MCF 10A (cell line): ENCODE results near the gene OR11G2. TPM values are rescaled to one million over a fixed set of nuclear protein-coding genes. Genes with fewer than 3 reads are reported as not detected.
"Not testable (repeated sequence)": the region's sequence is repeated elsewhere in the genome, so short reads cannot be mapped to it uniquely, and the experiment has no call there.

Experiments used
- BruUV-seq: library from RNA; stranded (reverse); fragments of 400-500 nt; replicated peaks from 2 replicates; lab custom pipeline; 2021; lab: Mats Ljungman, UMichigan
- CTCF ChIA-PET: fragments of 300-600 bp; sonication (Branson Sonifier 250); formaldehyde crosslinking; extraction: SDS; loops from one replicate; lab custom pipeline; 2021; ENCODE audit warnings: antibody characterized with exemption, inconsistent platforms; lab: Yijun Ruan, JAX
- POLR2A ChIA-PET: fragments of 300-600, 350-650 bp; sonication (Branson Sonifier 250); formaldehyde crosslinking; extraction: SDS; loops from one replicate; lab custom pipeline; 2020; ENCODE audit warnings: antibody characterized with exemption, inconsistent platforms; lab: Yijun Ruan, JAX
- DNase-seq: peaks from one replicate; pipeline ENCODE4 v3.0.0-alpha.2; 2018; ENCODE audit not compliant: unreplicated experiment
- H3K27ac Mint-ChIP-seq: one replicate; pipeline ENCODE4 v1.8.0; 2022; ENCODE audit warnings: mild to moderate bottlenecking, low read depth, mixed read lengths; ENCODE audit not compliant: unreplicated experiment
- H3K27me3 Mint-ChIP-seq: one replicate; pipeline ENCODE4 v1.8.0; 2022; ENCODE audit warnings: mixed read lengths; ENCODE audit not compliant: insufficient read depth, unreplicated experiment
- H3K36me3 Mint-ChIP-seq: one replicate; pipeline ENCODE4 v1.8.0; 2022; ENCODE audit warnings: mild to moderate bottlenecking, moderate library complexity, mixed read lengths; ENCODE audit not compliant: insufficient read depth, unreplicated experiment
- H3K4me1 Mint-ChIP-seq: one replicate; pipeline ENCODE4 v1.8.0; 2022; ENCODE audit warnings: mixed read lengths; ENCODE audit not compliant: insufficient read depth, unreplicated experiment
- H3K4me3 Mint-ChIP-seq: one replicate; pipeline ENCODE4 v1.8.0; 2022; ENCODE audit warnings: mild to moderate bottlenecking, moderate library complexity, mixed read lengths; ENCODE audit not compliant: unreplicated experiment
- H3K9me3 Mint-ChIP-seq: one replicate; pipeline ENCODE4 v1.8.0; 2022; ENCODE audit warnings: mixed read lengths; ENCODE audit not compliant: unreplicated experiment
- CTCF ChIP-seq: fragments of 200-600 bp; IDR thresholded peaks from one replicate; pipeline ENCODE4 v1.8.0; 2022; ENCODE audit warnings: antibody characterized with exemption, mild to moderate bottlenecking; ENCODE audit not compliant: unreplicated experiment
- intact Hi-C: fragments of 100-400 bp; cut with micrococcal nuclease; formaldehyde crosslinking; loops from 2 replicates; pipeline ENCODE4 v1.14.1; 2022
- total RNA-seq: library from RNA; stranded (reverse); gene quantifications from 2 replicates; pipeline ENCODE4 v1.2.3, GENCODE V29; 2022

The OR11G2 gene
- total RNA-seq, 1 experiment from 2014 or later: not detected

DNA sequence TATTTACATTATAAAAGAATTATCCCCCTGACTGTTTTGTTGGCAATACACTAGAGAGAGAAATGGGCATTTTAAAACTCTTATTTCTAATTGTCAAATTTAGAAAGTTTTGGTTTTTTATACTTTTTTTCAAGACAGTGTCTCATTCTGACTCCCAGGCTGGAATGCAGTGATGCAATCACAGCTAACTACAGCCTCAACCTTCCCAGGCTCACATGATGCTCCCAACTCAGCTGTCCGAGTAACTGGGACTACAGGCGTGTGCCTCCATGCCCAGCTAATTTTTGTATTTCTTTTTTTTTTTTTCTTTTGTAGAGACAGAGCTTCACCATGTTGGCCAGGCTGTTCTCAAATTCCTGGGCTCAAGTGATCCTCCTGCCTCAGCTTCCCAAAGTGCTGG, 24.5 kb downstream of the OR11G2 start:
- BruUV-seq: no TSS peak
- no peaks in the 10 kb centered on the region for H3K9me3 Mint-ChIP-seq
- no peak overlapping the region for H3K4me3 Mint-ChIP-seq
- no peak for DNase-seq
- H3K27ac Mint-ChIP-seq: no peak overlapping the region
- peaks cover 12% of the 10 kb centered on the region for H3K27me3 Mint-ChIP-seq
- POLR2A ChIA-PET: interaction anchor here (0.7 kb wide), 1 partner anchor 1878 kb away, joined by 3 read pairs; no protein-coding TSS in a partner anchor
- peaks cover 5% of the 10 kb centered on the region for H3K36me3 Mint-ChIP-seq
- intact Hi-C loops: no loop called here
- CTCF ChIA-PET: interaction anchor here (1.0 kb wide), 1 partner anchor 33 kb away, joined by 3 read pairs; no protein-coding TSS in a partner anchor
- no peaks in the 10 kb centered on the region for H3K4me1 Mint-ChIP-seq
- no peak for TF ChIP-seq CTCF

- Mint-ChIP-seq H3K4me3 (no peak overlapping the region), H3K36me3 (peaks cover 5% of the 10 kb centered on the region), H3K27ac (no peak overlapping the region), H3K27me3 (peaks cover 8% of the 10 kb centered on the region), H3K4me1 (no peaks in the 10 kb centered on the region), H3K9me3 (no peaks in the 10 kb centered on the region)
- DNase-seq: peak; percentile 27
- CTCF ChIA-PET: interaction anchor here (0.7 kb wide), 1 partner anchor 1284 kb away, joined by 3 read pairs; no protein-coding TSS in a partner anchor
- intact Hi-C loops: no loop called here
- POLR2A ChIA-PET: no interaction called here
- no TSS peak for BruUV-seq
- no peak for TF ChIP-seq CTCF
Measured at GRCh38 chr14:20219033-20219432, 28.3 kb downstream of the OR11G2 start.

DNA sequence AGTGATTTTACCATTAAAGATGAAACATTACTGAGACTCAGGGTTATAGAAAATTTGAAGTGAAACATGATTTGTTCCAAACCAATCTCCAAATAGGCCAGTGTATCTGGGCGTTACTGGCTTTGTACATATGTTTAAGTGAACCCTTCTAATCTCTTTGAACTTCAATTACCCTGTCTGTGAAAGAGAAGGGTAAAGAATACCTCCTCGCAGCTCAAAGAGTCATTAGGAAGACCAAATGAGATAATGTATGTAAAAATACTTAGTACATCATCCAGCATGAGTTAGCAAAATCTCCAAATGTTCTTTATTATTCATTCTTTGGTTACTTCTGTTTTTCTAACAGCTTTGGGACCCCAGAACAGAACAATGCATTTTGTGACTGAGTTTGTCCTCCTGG, 32.7 kb downstream of the OR11G2 start, which contains the start of gene OR11H6:
Gene OR11H6, plus strand, starts transcription at position 301 of the 400 bp plus-strand sequence. Its CDS starts 0 bp downstream, at position 301.
- no peak within 1 kb of the TSS for H3K27ac Mint-ChIP-seq
- DNase-seq: no peak
- H3K4me3 Mint-ChIP-seq: no peak within 1 kb of the TSS
- ChIA-PET CTCF (no interaction called here), POLR2A (no interaction called here)
- H3K36me3 Mint-ChIP-seq: peaks cover 5% of the 10 kb centered on the region
- no TSS peak for BruUV-seq
- H3K27me3 Mint-ChIP-seq: peaks cover 25% of the 10 kb centered on the region
- intact Hi-C loops: no loop called here
- H3K4me1 Mint-ChIP-seq: no peaks in the 10 kb centered on the region
- no peak for TF ChIP-seq CTCF
- H3K9me3 Mint-ChIP-seq: no peaks in the 10 kb centered on the region

DNA sequence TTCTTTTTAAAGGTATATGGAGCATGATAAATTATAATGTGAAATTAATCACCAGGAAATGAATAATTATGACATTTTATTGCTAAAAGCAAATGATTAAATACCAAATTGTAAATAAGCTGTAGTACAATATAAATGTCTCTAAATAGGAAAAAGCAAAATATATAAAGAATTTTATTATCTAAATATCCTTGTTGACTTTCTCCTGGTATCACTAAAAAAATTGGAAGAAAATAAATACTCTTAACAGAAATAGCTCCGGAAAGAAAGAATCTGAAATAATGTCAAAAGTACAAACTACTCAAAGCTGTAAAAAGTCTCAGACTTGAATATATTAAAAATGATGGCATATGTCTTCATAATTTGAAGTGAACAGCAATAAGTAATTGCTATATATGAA, 38.0 kb downstream of the OR11G2 start, which contains the start of gene OR11H7:
Gene OR11H7, plus strand, starts transcription at position 301 of the 400 bp plus-strand sequence.
- POLR2A ChIA-PET: no interaction called here

DNA sequence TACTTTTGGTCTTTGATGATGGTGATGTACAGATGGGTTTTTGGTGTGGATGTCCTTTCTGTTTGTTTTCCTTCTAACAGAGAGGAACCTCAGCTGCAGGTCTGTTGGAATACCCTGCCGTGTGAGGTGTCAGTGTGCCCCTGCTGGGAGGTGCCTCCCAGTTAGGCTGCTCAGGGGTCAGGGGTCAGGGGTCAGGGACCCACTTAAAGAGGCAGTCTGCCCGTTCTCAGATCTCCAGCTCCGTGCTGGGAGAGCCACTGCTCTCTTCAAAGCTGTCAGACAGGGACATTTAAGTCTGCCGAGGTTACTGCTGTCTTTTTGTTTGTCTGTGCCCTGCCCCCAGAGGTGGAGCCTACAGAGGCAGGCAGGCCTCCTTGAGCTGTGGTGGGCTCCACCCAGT, 44.7 kb downstream of the OR11G2 start:
- H3K27me3 Mint-ChIP-seq, H3K4me1 Mint-ChIP-seq, H3K36me3 Mint-ChIP-seq, DNase-seq, BruUV-seq, POLR2A ChIA-PET, H3K9me3 Mint-ChIP-seq, intact Hi-C loops, H3K27ac Mint-ChIP-seq, H3K4me3 Mint-ChIP-seq: not testable (repeated sequence)
- CTCF ChIA-PET: interaction anchor here (0.6 kb wide), 1 partner anchor 116 kb away, joined by 4 read pairs; no protein-coding TSS in a partner anchor

More for the DNA sequence above, 38.0 kb downstream of the OR11G2 start, which contains the start of gene OR11H7:
- no peaks in the 10 kb centered on the region for H3K36me3 Mint-ChIP-seq
- peaks cover 34% of the 10 kb centered on the region for H3K27me3 Mint-ChIP-seq
- DNase-seq: no peak
- no peak for TF ChIP-seq CTCF
- no peaks in the 10 kb centered on the region for H3K4me1 Mint-ChIP-seq
- H3K9me3 Mint-ChIP-seq: no peaks in the 10 kb centered on the region
- H3K4me3 Mint-ChIP-seq: no peak within 1 kb of the TSS
- intact Hi-C loops: no loop called here
- CTCF ChIA-PET: interaction anchor here (0.6 kb wide), 1 partner anchor 20 kb away, joined by 4 read pairs; no protein-coding TSS in a partner anchor
- BruUV-seq: no TSS peak
- no peak within 1 kb of the TSS for H3K27ac Mint-ChIP-seq
